HG03135 (cell line): ENCODE results near the gene SLC39A13.
A peak's percentile ranks its signal among the peaks of the same experiment; 100 is the strongest.

Experiments
- ATAC-seq: cut with Tn5 transposase; IDR thresholded peaks from one replicate; pipeline ENCODE4 v1.9.1; 2021; ENCODE audit warnings: mild to moderate bottlenecking, moderate library complexity; ENCODE audit not compliant: unreplicated experiment

Gene SLC39A13

GRCh38 chr11:47400768-47401279 is 7.6 kb upstream of the SLC39A13 start:
- ATAC-seq: peak; percentile 58

- ATAC-seq: no peak
Measured at GRCh38 chr11:47403135-47403534, 5.3 kb upstream of the SLC39A13 start.

- no peak for ATAC-seq
Measured at GRCh38 chr11:47403571-47403970, 4.8 kb upstream of the SLC39A13 start.

GRCh38 chr11:47406896-47407745 is 1.3 kb upstream of the SLC39A13 start:
- no peak for ATAC-seq

- ATAC-seq: peak; percentile 1
Measured at GRCh38 chr11:47408598-47409439, 429 bp downstream of the SLC39A13 start.

GRCh38 chr11:47409440-47410369 is 1.3 kb downstream of the SLC39A13 start:
- no peak for ATAC-seq

- no peak for ATAC-seq
Measured at GRCh38 chr11:47410370-47411264, 2.2 kb downstream of the SLC39A13 start.

- no peak for ATAC-seq
Measured at GRCh38 chr11:47411884-47412746, 3.7 kb downstream of the SLC39A13 start.

GRCh38 chr11:47413351-47413750 is 5.0 kb downstream of the SLC39A13 start:
- ATAC-seq: no peak

GRCh38 chr11:47413908-47414684 is 5.7 kb downstream of the SLC39A13 start:
- no peak for ATAC-seq

- ATAC-seq: no peak
Measured at GRCh38 chr11:47414685-47415070, 6.3 kb downstream of the SLC39A13 start.

- ATAC-seq: no peak
Measured at GRCh38 chr11:47415091-47415854, 6.9 kb downstream of the SLC39A13 start.

- ATAC-seq: no peak
Measured at GRCh38 chr11:47415949-47416472, 7.6 kb downstream of the SLC39A13 start.

GRCh38 chr11:47417712-47418111 is 9.3 kb downstream of the SLC39A13 start:
- no peak for ATAC-seq

GRCh38 chr11:47418454-47419259 is 10.3 kb downstream of the SLC39A13 start:
- ATAC-seq: no peak

GRCh38 chr11:47425611-47426010 is 17.2 kb downstream of the SLC39A13 start:
- no peak for ATAC-seq
